Caco-2 (cell line): ENCODE data around the gene MXD3. TPM values are rescaled to one million over a fixed set of nuclear protein-coding genes. Genes with fewer than 3 reads are reported as not detected.

Source experiments
- BruUV-seq: library from RNA; stranded (reverse); fragments of 400-500 nt; replicated peaks from 2 replicates; lab custom pipeline; 2021; lab: Mats Ljungman, UMichigan
- CTCF ChIA-PET: fragments of 300-600 bp; sonication (Branson Sonifier 250); formaldehyde crosslinking; loops from one replicate; lab custom pipeline; 2022; ENCODE audit warnings: antibody characterized with exemption; lab: Charles Lee
- POLR2A ChIA-PET: fragments of 300-600 bp; sonication (Branson Sonifier 250); formaldehyde crosslinking; loops from one replicate; lab custom pipeline; 2022; ENCODE audit warnings: antibody characterized with exemption; lab: Charles Lee
- DNase-seq, 2 experiments: peaks; one replicate each; pipeline versions ENCODE4 v3.0.0 to v3.0.0-alpha.2; 2020 to 2022
- H3K27me3 ChIP-seq: replicated peaks from 2 replicates; pipeline ENCODE4 v1.6.0; 2011; ENCODE audit warnings: low read length; ENCODE audit not compliant: control insufficient read depth, insufficient read depth
- H3K36me3 ChIP-seq: 2 replicates; pipeline ENCODE4 v1.5.1; 2011; ENCODE audit warnings: low read length; ENCODE audit not compliant: control insufficient read depth, insufficient read depth
- H3K4me1 ChIP-seq: fragments of 250-450 bp; sonication (Bioruptor Pico); 2 replicates; pipeline ENCODE4 v1.5.1; 2020; ENCODE audit warnings: mild to moderate bottlenecking
- H3K4me3 ChIP-seq: 2 replicates; pipeline ENCODE4 v1.5.1; 2011; ENCODE audit warnings: low read depth, mild to moderate bottlenecking, control low read depth, low read length
- H3K9me3 ChIP-seq: fragments of 250-450 bp; sonication (Bioruptor Pico); 2 replicates; pipeline ENCODE4 v1.5.1; 2020; ENCODE audit warnings: mild to moderate bottlenecking, moderate library complexity
- H3K27ac Mint-ChIP-seq: one replicate; pipeline ENCODE4 v1.8.0; 2022; ENCODE audit warnings: mixed read lengths; ENCODE audit not compliant: unreplicated experiment
- H3K27me3 Mint-ChIP-seq: one replicate; pipeline ENCODE4 v1.8.0; 2022; ENCODE audit warnings: mixed read lengths; ENCODE audit not compliant: insufficient read depth, unreplicated experiment
- H3K36me3 Mint-ChIP-seq: one replicate; pipeline ENCODE4 v1.8.0; 2022; ENCODE audit warnings: mild to moderate bottlenecking, mixed read lengths; ENCODE audit not compliant: insufficient read depth, unreplicated experiment
- H3K4me1 Mint-ChIP-seq: one replicate; pipeline ENCODE4 v1.8.0; 2022; ENCODE audit warnings: low read depth, mixed read lengths; ENCODE audit not compliant: unreplicated experiment
- H3K4me3 Mint-ChIP-seq: one replicate; pipeline ENCODE4 v1.8.0; 2022; ENCODE audit warnings: mild to moderate bottlenecking, moderate library complexity, mixed read lengths; ENCODE audit not compliant: unreplicated experiment
- H3K9me3 Mint-ChIP-seq: one replicate; pipeline ENCODE4 v1.8.0; 2022; ENCODE audit warnings: mixed read lengths; ENCODE audit not compliant: unreplicated experiment
- intact Hi-C: fragments of 100-400 bp; cut with micrococcal nuclease; formaldehyde crosslinking; loops from one replicate; pipeline ENCODE4 v1.10.0; 2022; ENCODE audit not compliant: unreplicated experiment
- total RNA-seq: library from RNA; stranded (reverse); gene quantifications from 2 replicates; pipeline ENCODE4 v1.2.3, GENCODE V29; 2022
- TF ChIP-seq, protein P1 (sequence below), 2 experiments: fragments of 200-600 bp in 1 of 2; IDR thresholded peaks; 1 replicate in 1 of 2; 2 replicates in 1 of 2; pipeline versions ENCODE4 v1.5.1 to v1.8.0; 2011 to 2022; ENCODE audit warnings: antibody characterized with exemption in 1 of 2, control low read depth in 1 of 2, inconsistent platforms in 1 of 2, low read depth in 1 of 2, low read length in 1 of 2, mild to moderate bottlenecking in 1 of 2, moderate library complexity in 1 of 2; ENCODE audit not compliant: insufficient read depth in 1 of 2, severe bottlenecking in 1 of 2, unreplicated experiment in 1 of 2

The MXD3 gene
- total RNA-seq, 1 experiment from 2014 or later: 19.8 TPM

- no peaks in the 10 kb centered on the region for H3K27me3 Mint-ChIP-seq
- peaks cover 15% of the 10 kb centered on the region for H3K9me3 Mint-ChIP-seq
- Histone ChIP-seq H3K4me1 (peaks cover 3% of the 10 kb centered on the region; the same call in 1 of the 2 replicates), H3K36me3 (no peaks in the 10 kb centered on the region), H3K9me3 (no peaks in the 10 kb centered on the region), H3K27me3 (no peaks in the 10 kb centered on the region), H3K4me3 (no peak overlapping the region)
- TF ChIP-seq, protein P1, sequence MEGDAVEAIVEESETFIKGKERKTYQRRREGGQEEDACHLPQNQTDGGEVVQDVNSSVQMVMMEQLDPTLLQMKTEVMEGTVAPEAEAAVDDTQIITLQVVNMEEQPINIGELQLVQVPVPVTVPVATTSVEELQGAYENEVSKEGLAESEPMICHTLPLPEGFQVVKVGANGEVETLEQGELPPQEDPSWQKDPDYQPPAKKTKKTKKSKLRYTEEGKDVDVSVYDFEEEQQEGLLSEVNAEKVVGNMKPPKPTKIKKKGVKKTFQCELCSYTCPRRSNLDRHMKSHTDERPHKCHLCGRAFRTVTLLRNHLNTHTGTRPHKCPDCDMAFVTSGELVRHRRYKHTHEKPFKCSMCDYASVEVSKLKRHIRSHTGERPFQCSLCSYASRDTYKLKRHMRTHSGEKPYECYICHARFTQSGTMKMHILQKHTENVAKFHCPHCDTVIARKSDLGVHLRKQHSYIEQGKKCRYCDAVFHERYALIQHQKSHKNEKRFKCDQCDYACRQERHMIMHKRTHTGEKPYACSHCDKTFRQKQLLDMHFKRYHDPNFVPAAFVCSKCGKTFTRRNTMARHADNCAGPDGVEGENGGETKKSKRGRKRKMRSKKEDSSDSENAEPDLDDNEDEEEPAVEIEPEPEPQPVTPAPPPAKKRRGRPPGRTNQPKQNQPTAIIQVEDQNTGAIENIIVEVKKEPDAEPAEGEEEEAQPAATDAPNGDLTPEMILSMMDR (IDR thresholded peaks at IDR 0.05; ENCODE audit: insufficient read depth in 1 of 2, low read depth in 1 of 2, low read length in 1 of 2, severe bottlenecking in 1 of 2, unreplicated experiment in 1 of 2): no peak
- peaks cover 9% of the 10 kb centered on the region for H3K4me1 Mint-ChIP-seq
- DNase-seq: no peak
- BruUV-seq: no TSS peak
- H3K4me3 Mint-ChIP-seq: no peak overlapping the region
- peaks cover 2% of the 10 kb centered on the region for H3K36me3 Mint-ChIP-seq
- ChIA-PET CTCF (interaction anchor here (1.4 kb wide), 1 partner anchor 14 kb away, joined by 9 read pairs; no protein-coding TSS in a partner anchor), POLR2A (no interaction called here)
- intact Hi-C loops: no loop called here
- no peak overlapping the region for H3K27ac Mint-ChIP-seq
Measured at GRCh38 chr5:177357146-177357458, 45.4 kb upstream of the MXD3 start.

DNA sequence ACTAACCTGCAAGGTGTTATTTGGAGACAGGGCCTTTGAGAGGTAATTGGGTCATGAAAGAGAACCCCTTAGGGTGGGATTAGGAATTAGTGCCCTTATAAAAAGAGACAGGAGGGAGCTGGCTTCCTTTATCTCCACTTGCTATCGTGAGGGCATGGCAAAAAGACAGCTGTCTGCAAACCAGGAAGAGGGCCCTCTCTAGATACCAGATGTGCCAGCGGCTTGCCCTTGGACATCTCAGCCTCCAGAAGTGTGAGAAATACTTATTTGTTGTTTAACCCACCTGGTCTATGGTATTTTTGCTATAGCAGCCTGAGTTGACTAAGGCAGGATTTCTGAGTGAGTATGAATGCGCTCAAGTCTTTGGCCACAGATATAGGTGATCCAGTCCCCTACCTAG is 45.0 kb upstream of the MXD3 start:
- peaks cover 6% of the 10 kb centered on the region for H3K36me3 Mint-ChIP-seq
- ChIA-PET CTCF (interaction anchor here (0.7 to 1.4 kb wide), 2 partner anchors 14 to 270 kb away, joined by 5 to 9 read pairs; partner anchors contain the start of gene FGFR4), POLR2A (no interaction called here)
- peaks cover 15% of the 10 kb centered on the region for H3K9me3 Mint-ChIP-seq
- peaks cover 9% of the 10 kb centered on the region for H3K4me1 Mint-ChIP-seq
- TF ChIP-seq, protein P1 (IDR thresholded peaks at IDR 0.05; ENCODE audit: insufficient read depth in 1 of 2, low read depth in 1 of 2, low read length in 1 of 2, severe bottlenecking in 1 of 2, unreplicated experiment in 1 of 2): no peak
- H3K9me3 ChIP-seq: no peaks in the 10 kb centered on the region
- no peaks in the 10 kb centered on the region for H3K36me3 ChIP-seq
- H3K27me3 ChIP-seq: no peaks in the 10 kb centered on the region
- intact Hi-C loops: no loop called here
- no peak overlapping the region for H3K4me3 Mint-ChIP-seq
- H3K27me3 Mint-ChIP-seq: no peaks in the 10 kb centered on the region
- no peak overlapping the region for H3K4me3 ChIP-seq
- H3K27ac Mint-ChIP-seq: no peak overlapping the region
- no peak for DNase-seq
- H3K4me1 ChIP-seq: peaks cover 4% of the 10 kb centered on the region; the same call in 1 of the 2 replicates
- BruUV-seq: no TSS peak

DNA sequence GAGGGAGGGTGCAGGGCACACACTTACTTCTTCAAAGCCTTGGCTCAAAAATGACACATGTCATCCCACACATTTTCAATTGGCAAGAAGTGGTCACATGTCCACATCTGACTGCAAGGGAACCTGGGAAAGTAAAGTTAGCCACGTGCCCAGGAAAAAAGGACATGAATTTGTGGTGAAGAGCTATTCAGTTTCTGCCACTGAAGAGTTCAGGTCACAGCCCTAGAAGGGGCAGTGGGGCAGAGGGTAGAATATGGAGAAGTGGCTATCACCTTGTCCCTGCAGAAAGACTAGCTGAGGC is 44.1 kb upstream of the MXD3 start:
- no peaks in the 10 kb centered on the region for H3K27me3 ChIP-seq
- TF ChIP-seq, protein P1 (IDR thresholded peaks at IDR 0.05; ENCODE audit: insufficient read depth in 1 of 2, low read depth in 1 of 2, low read length in 1 of 2, severe bottlenecking in 1 of 2, unreplicated experiment in 1 of 2): no peak
- Mint-ChIP-seq H3K36me3 (peaks cover 9% of the 10 kb centered on the region), H3K27me3 (no peaks in the 10 kb centered on the region), H3K4me3 (no peak overlapping the region), H3K9me3 (peaks cover 15% of the 10 kb centered on the region), H3K27ac (no peak overlapping the region), H3K4me1 (peaks cover 9% of the 10 kb centered on the region)
- no peak for DNase-seq
- no peaks in the 10 kb centered on the region for H3K9me3 ChIP-seq
- H3K4me1 ChIP-seq: peaks cover 4% of the 10 kb centered on the region; the same call in 1 of the 2 replicates
- no peak overlapping the region for H3K4me3 ChIP-seq
- no peaks in the 10 kb centered on the region for H3K36me3 ChIP-seq
- intact Hi-C loops: no loop called here
- ChIA-PET POLR2A (no interaction called here), CTCF (interaction anchor here (0.7 to 1.4 kb wide), 3 partner anchors 15 to 53 kb away, joined by 4 to 9 read pairs (median 8); no protein-coding TSS in a partner anchor)
- BruUV-seq: no TSS peak
